NB4 (cell line): ENCODE results near the gene TM4SF5.

Source experiments
- DNase-seq: peaks from one replicate; pipeline ENCODE4 v3.0.0; 2010; ENCODE audit warnings: low read depth
- H3K4me3 ChIP-seq: one replicate; pipeline ENCODE4 v1.5.1; 2011; ENCODE audit warnings: mild to moderate bottlenecking, low read depth, low read length, moderate library complexity
- CTCF ChIP-seq: IDR thresholded peaks from one replicate; pipeline ENCODE4 v1.5.1; 2012; ENCODE audit warnings: low read depth, low read length
- MYC ChIP-seq: IDR thresholded peaks from 2 replicates; pipeline ENCODE4 v1.6.1; 2011; ENCODE audit warnings: low read depth, low read length
- POLR2A ChIP-seq: IDR thresholded peaks from 2 replicates; pipeline ENCODE4 v1.6.1; 2011; ENCODE audit warnings: mild to moderate bottlenecking; ENCODE audit not compliant: insufficient read length; ENCODE audit errors: extremely low read depth
- TF ChIP-seq, protein P1 (sequence below): IDR thresholded peaks from 2 replicates; pipeline ENCODE4 v1.6.1; 2011; ENCODE audit warnings: low read depth, low read length

TM4SF5 gene

DNA sequence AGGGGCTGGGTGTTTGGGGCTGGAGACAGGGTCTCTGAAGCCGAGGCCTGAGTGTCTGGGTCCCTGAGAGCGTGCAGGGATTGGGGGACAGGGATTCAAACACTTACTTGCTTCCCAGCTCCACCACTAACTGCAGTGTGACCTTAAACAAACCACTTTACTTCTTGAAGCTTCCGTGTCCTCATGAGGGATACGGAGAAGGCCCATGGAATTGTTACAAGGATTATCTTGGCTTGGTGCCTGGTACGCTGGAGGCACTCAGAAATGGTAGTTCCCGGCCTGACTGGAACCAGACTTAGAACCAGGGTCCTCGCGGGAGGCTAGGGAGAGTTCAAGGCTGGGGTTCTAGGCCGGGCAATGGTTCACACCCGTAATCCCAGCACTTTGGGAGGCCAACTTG, 29.1 kb upstream of the TM4SF5 start:
- DNase-seq = no peak
- H3K4me3 ChIP-seq = no peak overlapping the region
- no peak for TF ChIP-seq POLR2A
- TF ChIP-seq CTCF = no peak
- TF ChIP-seq, protein P1, sequence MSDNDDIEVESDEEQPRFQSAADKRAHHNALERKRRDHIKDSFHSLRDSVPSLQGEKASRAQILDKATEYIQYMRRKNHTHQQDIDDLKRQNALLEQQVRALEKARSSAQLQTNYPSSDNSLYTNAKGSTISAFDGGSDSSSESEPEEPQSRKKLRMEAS = no peak
- no peak for TF ChIP-seq MYC

DNA sequence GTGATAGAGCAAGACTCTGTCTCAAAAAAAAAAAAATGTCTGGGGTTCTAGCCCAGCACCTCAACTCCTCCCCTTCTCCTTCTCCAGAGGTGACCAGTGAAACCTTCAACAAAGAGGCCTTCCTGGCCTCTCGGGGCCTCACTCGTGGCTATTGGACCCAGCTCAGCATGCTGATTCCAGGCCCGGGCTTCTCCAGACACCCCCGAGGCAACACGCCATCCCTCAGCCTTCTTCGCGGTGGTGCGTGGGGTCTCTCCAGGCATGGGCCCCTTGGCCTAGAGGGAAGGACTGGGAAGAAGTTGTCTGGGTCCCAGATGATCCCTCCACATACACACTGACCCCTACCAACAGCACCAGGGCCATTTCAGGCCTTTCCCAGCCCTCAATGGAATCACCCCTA, 28.5 kb upstream of the TM4SF5 start:
- TF ChIP-seq POLR2A (no peak), MYC (no peak), CTCF (no peak)
- TF ChIP-seq, protein P1 = no peak
- DNase-seq = no peak
- H3K4me3 ChIP-seq = no peak overlapping the region

DNA sequence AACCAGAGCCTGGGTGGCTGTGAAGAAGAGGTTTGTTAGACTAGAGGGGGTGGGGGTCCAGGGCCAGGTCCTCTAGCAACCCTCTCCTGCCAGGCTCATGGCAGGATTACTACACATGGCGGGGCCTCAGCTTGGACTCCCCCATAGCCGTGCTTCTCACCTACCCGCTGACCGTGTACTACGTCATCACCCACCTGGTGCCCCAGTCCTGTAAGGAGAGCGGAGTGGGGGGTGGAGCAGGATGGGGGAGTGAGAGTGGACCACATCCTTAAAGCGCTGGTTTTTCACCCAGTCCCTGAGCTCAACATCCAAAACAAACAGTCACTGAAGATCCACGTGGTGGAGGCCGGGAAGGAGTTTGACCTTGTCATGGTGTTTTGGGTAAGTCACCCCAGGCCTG, 27.8 kb upstream of the TM4SF5 start:
- H3K4me3 ChIP-seq = no peak overlapping the region
- TF ChIP-seq, protein P1 = no peak
- TF ChIP-seq POLR2A (no peak), MYC (no peak), CTCF (no peak)
- DNase-seq = no peak

DNA sequence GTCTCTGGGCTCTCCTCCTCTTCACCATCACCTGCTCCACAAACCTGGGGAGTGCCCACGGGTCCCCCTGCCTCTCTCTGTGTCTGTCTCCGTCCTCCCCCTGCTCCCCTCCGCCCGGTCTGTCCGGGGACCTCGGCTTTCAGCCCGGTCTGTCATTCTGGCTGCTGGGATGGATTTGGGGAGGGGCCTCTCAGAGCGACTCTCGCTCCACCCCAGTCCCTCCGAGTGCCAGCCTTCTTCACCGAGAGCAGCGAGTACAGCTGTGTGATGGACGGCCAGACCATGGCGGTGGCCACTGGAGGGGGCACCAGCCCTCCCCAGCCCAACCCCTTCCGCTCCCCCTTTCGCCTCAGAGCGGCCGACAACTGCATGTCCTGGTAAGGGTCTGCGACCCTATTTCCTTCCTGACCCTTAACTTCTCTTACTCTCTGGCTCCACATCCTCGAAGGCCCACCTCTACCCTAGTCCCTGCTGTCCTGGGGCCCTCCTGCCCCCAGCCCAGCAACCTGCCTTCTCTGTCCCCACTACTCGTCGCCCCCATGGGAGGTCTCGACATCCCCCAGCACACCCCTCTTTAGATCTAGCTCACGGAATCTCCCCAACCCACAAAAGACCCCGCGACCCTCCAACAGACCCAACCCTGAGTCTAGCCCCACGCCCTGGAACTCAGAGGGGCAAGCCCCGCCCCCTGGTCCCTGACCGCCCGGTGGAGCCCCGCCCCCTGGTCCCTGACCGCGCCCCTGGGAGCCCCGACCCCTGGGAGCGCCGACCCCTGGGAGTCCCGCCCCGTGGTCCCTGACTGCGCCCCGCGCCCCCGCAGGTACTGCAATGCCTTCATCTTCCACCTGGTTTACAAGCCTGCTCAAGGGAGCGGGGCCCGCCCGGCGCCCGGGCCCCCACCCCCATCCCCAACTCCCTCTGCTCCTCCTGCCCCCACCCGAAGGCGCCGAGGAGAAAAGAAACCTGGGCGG, 26.4 kb upstream of the TM4SF5 start:
- no peak for TF ChIP-seq POLR2A
- TF ChIP-seq, protein P1 = no peak
- TF ChIP-seq CTCF = no peak
- no peak for TF ChIP-seq MYC
- DNase-seq = no peak
- H3K4me3 ChIP-seq = no peak overlapping the region

GRCh38 chr17:4747847-4748246, 23.8 kb upstream of the TM4SF5 start:
- no peak for DNase-seq
- no peak for TF ChIP-seq MYC
- TF ChIP-seq, protein P1 = no peak
- TF ChIP-seq CTCF = no peak
- no peak for TF ChIP-seq POLR2A
- no peak overlapping the region for H3K4me3 ChIP-seq
